Body of pancreas (tissue), 4 donors: Measurements from ENCODE around the gene DIS3L2.

Experiments
- CTCF ChIP-seq, 7 experiments: fragments of 450-650 bp in 4 of 7; fragments of 200-600 bp in 3 of 7; sonication (generic) in 3 of 7; IDR thresholded peaks; one replicate each; pipeline ENCODE4 v1.5.1; 2016 to 2019; ENCODE audit warnings: antibody characterized with exemption in 7 of 7
- POLR2A ChIP-seq, 3 donors: fragments of 450-650 bp; IDR thresholded peaks; one replicate each; pipeline ENCODE4 v1.6.1; 2016; ENCODE audit warnings: antibody characterized with exemption in 3 of 3, mild to moderate bottlenecking in 2 of 3

- TF ChIP-seq CTCF (IDR thresholded peaks at IDR 0.05) (no peak), POLR2A (IDR thresholded peaks at IDR 0.05) (no peak)
Observed at GRCh38 chr2:231932985-231933915, 28.3 kb upstream of the DIS3L2 start.
